Femur (tissue), 1 donor: ENCODE data around the gene CLCN2.
"Not testable (repeated sequence)": the region's sequence is repeated elsewhere in the genome, so short reads cannot be mapped to it uniquely, and the experiment has no call there.

Source experiments
- DNase-seq: peaks from one replicate; pipeline ENCODE4 v3.0.0-alpha.2; 2017

The CLCN2 gene

GRCh38 chr3:184344579-184345316 is 16.7 kb downstream of the CLCN2 start:
- no peak for DNase-seq

- DNase-seq, result no peak
Observed at GRCh38 chr3:184343200-184343876, 18.1 kb downstream of the CLCN2 start.

GRCh38 chr3:184341925-184342324 is 19.5 kb downstream of the CLCN2 start:
- DNase-seq, result no peak

GRCh38 chr3:184339451-184340135 is 21.8 kb downstream of the CLCN2 start:
- not testable (repeated sequence) for DNase-seq

GRCh38 chr3:184339001-184339400 is 22.4 kb downstream of the CLCN2 start:
- DNase-seq, result no peak

GRCh38 chr3:184338511-184338945 is 22.9 kb downstream of the CLCN2 start:
- peak; percentile 92 for DNase-seq

- DNase-seq, result no peak
Observed at GRCh38 chr3:184337981-184338380, 23.4 kb downstream of the CLCN2 start.

- peak; percentile 91 for DNase-seq
Observed at GRCh38 chr3:184337399-184337714, 24.0 kb downstream of the CLCN2 start, which contains the start of gene FAM131A. Gene FAM131A, plus strand, starts transcription at chr3:184337600. Its CDS starts 31 bp downstream, at chr3:184337631.

GRCh38 chr3:184336547-184337398 is 24.6 kb downstream of the CLCN2 start:
- peak; percentile 54 for DNase-seq

GRCh38 chr3:184335661-184336546 is 25.5 kb downstream of the CLCN2 start:
- peak; percentile 93 for DNase-seq

GRCh38 chr3:184335291-184335660 is 26.1 kb downstream of the CLCN2 start:
- DNase-seq, result no peak

GRCh38 chr3:184334470-184335158 is 26.8 kb downstream of the CLCN2 start:
- DNase-seq, result peak; percentile 34

- no peak for DNase-seq
Observed at GRCh38 chr3:184333700-184334099, 27.7 kb downstream of the CLCN2 start.

GRCh38 chr3:184333190-184333589 is 28.2 kb downstream of the CLCN2 start:
- DNase-seq, result no peak

- peak; percentile 20 for DNase-seq
Observed at GRCh38 chr3:184332370-184333090, 28.9 kb downstream of the CLCN2 start.

- no peak for DNase-seq
Observed at GRCh38 chr3:184328516-184328915, 32.9 kb downstream of the CLCN2 start.

GRCh38 chr3:184327171-184327570 is 34.2 kb downstream of the CLCN2 start:
- no peak for DNase-seq

- no peak for DNase-seq
Observed at GRCh38 chr3:184325715-184326369, 35.6 kb downstream of the CLCN2 start.

- no peak for DNase-seq
Observed at GRCh38 chr3:184325269-184325668, 36.1 kb downstream of the CLCN2 start.

- no peak for DNase-seq
Observed at GRCh38 chr3:184323696-184324095, 37.7 kb downstream of the CLCN2 start.
